Endometrial microvascular endothelial cells (primary cell): ENCODE results near the gene CDCA4. TPM values are rescaled to one million over a fixed set of nuclear protein-coding genes. Genes with fewer than 3 reads are reported as not detected.

Experiments
- in situ Hi-C: cut with HindIII; loops from 2 replicates; pipeline ENCODE4 v1.10.0; 2017; ENCODE audit warnings: low sequenced_read_pairs, low pct_unique_long_range_greater_than_20kb; ENCODE audit errors: inconsistent ontology term
- total RNA-seq: library from RNA; depleted of rRNA; stranded (reverse); fragments of >200 nt; gene quantifications from one replicate; pipeline ENCODE4 v1.2.3, GENCODE V29; 2015; ENCODE audit errors: inconsistent ontology term

CDCA4 gene
- total RNA-seq, 1 donor from 2014 or later: 58.8 TPM

GRCh38 chr14:105005329-105005928, 15.5 kb downstream of the CDCA4 start:
- in situ Hi-C loops: no loop called here

GRCh38 chr14:104999361-104999760, 21.5 kb downstream of the CDCA4 start:
- in situ Hi-C loops: no loop called here

- in situ Hi-C loops: no loop called here
These were observed 22.1 kb downstream of the CDCA4 start for GRCh38 chr14:104998801-104999200.

- in situ Hi-C loops: no loop called here
These were observed 24.4 kb downstream of the CDCA4 start for GRCh38 chr14:104996483-104996882.

- in situ Hi-C loops: no loop called here
These were observed 24.9 kb downstream of the CDCA4 start for GRCh38 chr14:104996032-104996431.

- in situ Hi-C loops: no loop called here
These were observed 25.9 kb downstream of the CDCA4 start for GRCh38 chr14:104994978-104995377.

GRCh38 chr14:104993808-104994591, 26.9 kb downstream of the CDCA4 start:
- in situ Hi-C loops: no loop called here

DNA sequence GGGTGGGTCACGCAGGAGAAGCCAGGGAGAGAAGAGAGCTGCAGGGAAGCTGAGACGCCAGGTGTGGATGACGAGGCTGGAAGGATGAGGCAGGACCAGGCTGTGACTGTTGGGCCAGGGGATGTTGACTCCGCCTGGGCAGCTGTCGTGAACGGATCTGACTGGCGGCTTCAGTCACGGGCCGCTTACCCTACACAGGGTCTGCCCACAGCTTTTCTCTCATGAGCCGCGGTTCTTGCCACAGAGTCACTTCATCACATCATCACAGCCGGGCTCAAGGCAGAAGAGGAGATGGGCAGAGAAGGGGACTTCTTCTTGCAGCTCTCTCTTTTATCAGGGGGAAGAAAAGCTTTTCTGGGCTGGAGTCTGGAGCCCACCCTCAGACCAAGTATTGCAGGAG, 27.6 kb downstream of the CDCA4 start:
- in situ Hi-C loops: no loop called here

- in situ Hi-C loops: no loop called here
These were observed 28.4 kb downstream of the CDCA4 start for GRCh38 chr14:104992501-104992900.

DNA sequence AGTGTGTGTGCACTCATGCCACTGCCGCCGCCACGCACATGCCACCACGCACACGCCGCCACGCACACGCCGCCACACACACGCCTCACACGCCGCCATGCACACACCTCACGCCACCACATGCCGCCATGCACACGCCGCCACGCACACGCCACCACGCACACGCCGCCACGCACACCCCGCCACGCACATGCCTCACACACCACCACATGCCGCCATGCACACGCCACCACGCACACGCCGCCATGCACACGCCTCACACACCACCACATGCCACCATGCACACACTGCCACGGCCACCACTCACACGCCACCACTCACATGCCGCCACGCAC, 29.0 kb downstream of the CDCA4 start:
- in situ Hi-C loops: no loop called here

GRCh38 chr14:104989951-104990303, 31.0 kb downstream of the CDCA4 start:
- in situ Hi-C loops: no loop called here

GRCh38 chr14:104989236-104989950, 31.5 kb downstream of the CDCA4 start:
- in situ Hi-C loops: no loop called here

GRCh38 chr14:104986487-104987164, 34.3 kb downstream of the CDCA4 start:
- in situ Hi-C loops: no loop called here

- in situ Hi-C loops: no loop called here
These were observed 35.0 kb downstream of the CDCA4 start, which contains the start of gene CLBA1 for GRCh38 chr14:104985675-104986486. CLBA1 (plus strand) TSS chr14:104985788; CDS start chr14:104986432, 644 bp downstream.

GRCh38 chr14:104984056-104984894, 36.6 kb downstream of the CDCA4 start:
- in situ Hi-C loops: no loop called here

DNA sequence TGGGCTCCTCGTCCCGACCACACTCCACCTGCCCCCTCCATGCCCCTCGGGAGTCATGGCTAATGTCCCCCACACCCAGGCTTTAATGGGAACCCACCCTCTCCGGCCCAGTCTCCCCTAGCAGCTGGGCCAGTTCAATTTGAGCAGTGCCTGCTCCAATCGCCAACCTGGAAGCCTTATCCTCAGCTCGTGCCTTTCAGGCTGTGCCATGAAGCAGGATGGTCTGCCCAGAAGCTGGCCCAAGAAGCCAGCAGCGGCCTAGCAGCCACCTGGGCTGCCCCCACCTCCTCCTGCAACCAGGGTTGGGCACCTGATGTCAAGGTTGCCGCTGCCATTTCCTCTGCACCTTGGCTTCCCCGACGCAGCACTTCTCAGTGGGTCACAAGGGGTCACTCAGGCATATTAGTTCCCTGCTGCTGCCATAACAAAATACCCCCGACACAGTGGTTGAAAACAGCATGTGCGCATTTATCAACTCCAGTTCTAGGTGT, 37.6 kb downstream of the CDCA4 start:
- in situ Hi-C loops: no loop called here

GRCh38 chr14:104982548-104983230, 38.2 kb downstream of the CDCA4 start:
- in situ Hi-C loops: no loop called here
